ENCODE data around the gene DYSF.

Gene DYSF

GRCh38 chr2:71557321-71557720 lies 104.0 kb downstream of the DYSF start:
- no peak for DNase-seq

- DNase-seq = no peak
Observed at GRCh38 chr2:71558300-71559051, 105.1 kb downstream of the DYSF start.

GRCh38 chr2:71559080-71559827 lies 105.9 kb downstream of the DYSF start:
- no peak for DNase-seq

- DNase-seq = no peak
Observed at GRCh38 chr2:71559828-71560637, 106.7 kb downstream of the DYSF start.

GRCh38 chr2:71560638-71561011 lies 107.3 kb downstream of the DYSF start:
- DNase-seq = no peak

GRCh38 chr2:71561441-71562267 lies 108.3 kb downstream of the DYSF start:
- no peak for DNase-seq

- DNase-seq = no peak
Observed at GRCh38 chr2:71562518-71562917, 109.2 kb downstream of the DYSF start.

GRCh38 chr2:71563872-71564271 lies 110.5 kb downstream of the DYSF start:
- no peak for DNase-seq

GRCh38 chr2:71564361-71564760 lies 111.0 kb downstream of the DYSF start:
- DNase-seq = no peak

GRCh38 chr2:71564790-71565189 lies 111.4 kb downstream of the DYSF start:
- no peak for DNase-seq

- no peak for DNase-seq
Observed at GRCh38 chr2:71566372-71566771, 113.0 kb downstream of the DYSF start.

- no peak for DNase-seq
Observed at GRCh38 chr2:71567625-71568024, 114.3 kb downstream of the DYSF start.

GRCh38 chr2:71568103-71568502 lies 114.7 kb downstream of the DYSF start:
- DNase-seq = no peak

GRCh38 chr2:71570511-71570910 lies 117.2 kb downstream of the DYSF start:
- no peak for DNase-seq

- DNase-seq = no peak
Observed at GRCh38 chr2:71570951-71571460, 117.6 kb downstream of the DYSF start.

- no peak for DNase-seq
Observed at GRCh38 chr2:71571945-71572344, 118.6 kb downstream of the DYSF start.

- DNase-seq = no peak
Observed at GRCh38 chr2:71575966-71576365, 122.6 kb downstream of the DYSF start.

GRCh38 chr2:71576541-71576940 lies 123.2 kb downstream of the DYSF start:
- DNase-seq = no peak

- DNase-seq = no peak
Observed at GRCh38 chr2:71577209-71577608, 123.8 kb downstream of the DYSF start.

GRCh38 chr2:71578767-71579342 lies 125.5 kb downstream of the DYSF start:
- DNase-seq = no peak

- DNase-seq = no peak
Observed at GRCh38 chr2:71581026-71581425, 127.7 kb downstream of the DYSF start.

- DNase-seq = no peak
Observed at GRCh38 chr2:71583876-71584275, 130.5 kb downstream of the DYSF start.

Measured in activated T-cell treated with anti-CD3 and anti-CD28 coated beads for 4 hours (primary cell).